Esophagus squamous epithelium (tissue), 5 donors: ENCODE measurements around the gene FBH1. TPM values are rescaled to one million over a fixed set of nuclear protein-coding genes. Genes with fewer than 3 reads are reported as not detected.

Experiments used
- DNase-seq: peaks from one replicate; lab custom pipeline; 2025; lab: John Stamatoyannopoulos, UW
- H3K27ac ChIP-seq, 4 donors: fragments of 200-600 bp; sonication (generic); one replicate each; pipeline ENCODE4 v1.5.1; 2016 to 2019; ENCODE audit warnings: mild to moderate bottlenecking in 1 of 4
- H3K27me3 ChIP-seq, 4 donors: fragments of 200-600 bp; sonication (generic); 1 replicate in 3 of 4; 2 replicates in 1 of 4; pipeline versions ENCODE4 v1.5.1 to v1.6.0; 2017 to 2021; ENCODE audit warnings: antibody characterized with exemption in 1 of 4
- H3K36me3 ChIP-seq, 3 donors: fragments of 200-600 bp; sonication (generic); one replicate each; pipeline ENCODE4 v1.5.1; 2016 to 2019
- H3K4me1 ChIP-seq, 3 donors: fragments of 200-600 bp; sonication (generic); one replicate each; pipeline ENCODE4 v1.5.1; 2017 to 2019
- H3K4me3 ChIP-seq, 4 donors: fragments of 200-600 bp; sonication (generic); 1 replicate in 3 of 4; 2 replicates in 1 of 4; pipeline ENCODE4 v1.5.1; 2016 to 2019; ENCODE audit warnings: mild to moderate bottlenecking in 2 of 4, moderate library complexity in 1 of 4
- H3K9me3 ChIP-seq, 3 donors: fragments of 200-600 bp; sonication (generic); one replicate each; pipeline ENCODE4 v1.5.1; 2016 to 2019
- POLR2A ChIP-seq, 4 donors: fragments of 450-650 bp; IDR thresholded peaks; one replicate each; pipeline ENCODE4 v1.6.1; 2017; ENCODE audit warnings: antibody characterized with exemption in 4 of 4, mild to moderate bottlenecking in 4 of 4, moderate library complexity in 3 of 4
- WGBS, 2 donors: methylation state at CpG; one replicate each; pipeline ENCODE4 v1.1.5; 2018; 5-methylcytosine and 5-hydroxymethylcytosine counted together
- intact Hi-C: fragments of 100-400 bp; cut with DNase I; formaldehyde crosslinking; loops from one replicate; pipeline ENCODE4 v1.15.0; 2022
- total RNA-seq, 4 donors: library from RNA; depleted of rRNA; stranded (reverse); fragments of >200 nt; gene quantifications; one replicate each; pipeline ENCODE4 v1.1.0, GENCODE V29; 2016
- TF ChIP-seq, protein P1 (sequence below), 6 experiments: fragments of 450-650 bp in 4 of 6; fragments of 200-600 bp in 2 of 6; sonication (generic) in 2 of 6; IDR thresholded peaks; one replicate each; pipeline ENCODE4 v1.5.1; 2016 to 2019; ENCODE audit warnings: antibody characterized with exemption in 6 of 6, mild to moderate bottlenecking in 4 of 6, moderate library complexity in 4 of 6
- donor health status: DM: yes; HTN: yes; CAD: no.

The FBH1 gene
- total RNA-seq, 4 donors from 2014 or later: 48.5 to 93.8 (median 54.1) TPM

DNA sequence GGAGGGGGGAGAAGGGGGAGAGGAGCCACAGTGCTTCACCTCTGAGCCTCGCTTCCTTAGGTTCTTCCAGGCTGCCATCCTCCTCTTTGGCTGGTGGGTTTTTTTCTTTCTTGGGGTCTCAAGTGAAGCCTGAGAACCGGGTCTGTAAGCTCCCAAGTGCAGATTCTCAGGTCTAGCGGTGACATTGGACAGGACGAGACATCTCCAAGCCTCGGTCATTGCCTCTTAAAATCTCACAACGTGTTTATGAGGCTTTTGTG is 88.1 kb downstream of the FBH1 start:
- TF ChIP-seq POLR2A (IDR thresholded peaks at IDR 0.05): no peak
- TF ChIP-seq, protein P1, sequence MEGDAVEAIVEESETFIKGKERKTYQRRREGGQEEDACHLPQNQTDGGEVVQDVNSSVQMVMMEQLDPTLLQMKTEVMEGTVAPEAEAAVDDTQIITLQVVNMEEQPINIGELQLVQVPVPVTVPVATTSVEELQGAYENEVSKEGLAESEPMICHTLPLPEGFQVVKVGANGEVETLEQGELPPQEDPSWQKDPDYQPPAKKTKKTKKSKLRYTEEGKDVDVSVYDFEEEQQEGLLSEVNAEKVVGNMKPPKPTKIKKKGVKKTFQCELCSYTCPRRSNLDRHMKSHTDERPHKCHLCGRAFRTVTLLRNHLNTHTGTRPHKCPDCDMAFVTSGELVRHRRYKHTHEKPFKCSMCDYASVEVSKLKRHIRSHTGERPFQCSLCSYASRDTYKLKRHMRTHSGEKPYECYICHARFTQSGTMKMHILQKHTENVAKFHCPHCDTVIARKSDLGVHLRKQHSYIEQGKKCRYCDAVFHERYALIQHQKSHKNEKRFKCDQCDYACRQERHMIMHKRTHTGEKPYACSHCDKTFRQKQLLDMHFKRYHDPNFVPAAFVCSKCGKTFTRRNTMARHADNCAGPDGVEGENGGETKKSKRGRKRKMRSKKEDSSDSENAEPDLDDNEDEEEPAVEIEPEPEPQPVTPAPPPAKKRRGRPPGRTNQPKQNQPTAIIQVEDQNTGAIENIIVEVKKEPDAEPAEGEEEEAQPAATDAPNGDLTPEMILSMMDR (IDR thresholded peaks at IDR 0.05): no peak
- Histone ChIP-seq H3K9me3 (no peaks in the 10 kb centered on the region), H3K36me3 (no peaks in the 10 kb centered on the region), H3K27me3 (no peaks in the 10 kb centered on the region), H3K4me3 (peak overlapping the region; percentile 83 to 95 (median 89)), H3K4me1 (peaks cover 0 to 40% (median 18%) of the 10 kb centered on the region in 3 donors), H3K27ac (peak overlapping the region; percentile 93 to 98 (median 96))
- intact Hi-C loops: no loop called here
- 22 to 25% methylated on average over 6 of the region's 6 CpGs for whole genome bisulfite sequencing, 2 donors
- no peak for DNase-seq

DNA sequence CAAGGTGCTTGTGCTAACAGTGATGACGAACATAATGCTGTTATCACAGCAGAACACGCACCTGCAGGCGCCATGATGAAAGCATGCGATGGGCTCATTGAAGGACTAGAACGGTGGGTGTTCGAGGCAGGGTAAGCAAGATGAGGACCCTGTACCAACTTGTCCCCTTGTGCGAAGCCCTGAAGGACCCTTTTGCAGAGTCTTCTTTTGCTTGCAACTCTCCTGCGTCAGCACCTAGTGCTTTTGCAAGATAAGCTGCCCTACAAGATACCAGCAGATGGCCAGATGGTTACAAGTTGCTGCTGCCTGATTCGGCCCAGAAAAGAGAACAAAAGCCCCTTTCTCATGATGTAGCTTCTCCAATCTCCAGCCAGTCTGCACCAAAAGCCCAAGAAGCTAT is 91.5 kb downstream of the FBH1 start:
- WGBS, 2 donors: 90 to 98% methylated on average over 9 of the region's 9 CpGs
- Histone ChIP-seq H3K27ac (no peak overlapping the region), H3K9me3 (no peaks in the 10 kb centered on the region), H3K36me3 (no peaks in the 10 kb centered on the region), H3K27me3 (no peaks in the 10 kb centered on the region), H3K4me3 (no peak overlapping the region), H3K4me1 (peaks cover 0 to 12% (median 0%) of the 10 kb centered on the region in 3 donors)
- DNase-seq: no peak
- intact Hi-C loops: no loop called here
- TF ChIP-seq POLR2A (IDR thresholded peaks at IDR 0.05): no peak

DNA sequence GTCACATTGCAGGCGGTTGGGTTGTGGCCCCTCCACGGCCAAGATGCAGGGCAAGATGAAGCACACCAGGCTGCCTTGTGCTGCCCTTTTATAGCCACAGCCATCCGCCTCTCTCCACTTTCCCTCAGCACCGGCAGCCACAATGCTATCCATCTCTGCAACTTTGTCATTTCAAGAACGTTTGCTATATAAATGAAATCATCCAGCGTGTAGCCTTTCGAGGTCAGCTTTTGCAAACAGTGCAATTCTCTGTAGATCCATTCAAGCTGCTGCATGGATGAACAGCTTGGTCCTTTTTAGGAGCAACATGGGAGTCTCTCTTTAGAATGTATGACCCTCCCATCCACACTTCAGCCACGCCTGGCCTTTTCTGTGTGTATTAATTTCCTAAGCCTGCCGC is 93.7 kb downstream of the FBH1 start:
- Histone ChIP-seq H3K9me3 (no peaks in the 10 kb centered on the region), H3K4me3 (no peak overlapping the region), H3K36me3 (no peaks in the 10 kb centered on the region), H3K27me3 (no peaks in the 10 kb centered on the region), H3K27ac (peak overlapping the region in 3 of 4 donors; percentile 54 to 67 (median 63)), H3K4me1 (peaks cover 0 to 6% (median 5%) of the 10 kb centered on the region in 3 donors)
- intact Hi-C loops: no loop called here
- DNase-seq: no peak
- WGBS, 2 donors: 72% methylated on average over 9 of the region's 9 CpGs
- TF ChIP-seq, protein P1 (IDR thresholded peaks at IDR 0.05): no peak
- no peak for TF ChIP-seq POLR2A (IDR thresholded peaks at IDR 0.05)

DNA sequence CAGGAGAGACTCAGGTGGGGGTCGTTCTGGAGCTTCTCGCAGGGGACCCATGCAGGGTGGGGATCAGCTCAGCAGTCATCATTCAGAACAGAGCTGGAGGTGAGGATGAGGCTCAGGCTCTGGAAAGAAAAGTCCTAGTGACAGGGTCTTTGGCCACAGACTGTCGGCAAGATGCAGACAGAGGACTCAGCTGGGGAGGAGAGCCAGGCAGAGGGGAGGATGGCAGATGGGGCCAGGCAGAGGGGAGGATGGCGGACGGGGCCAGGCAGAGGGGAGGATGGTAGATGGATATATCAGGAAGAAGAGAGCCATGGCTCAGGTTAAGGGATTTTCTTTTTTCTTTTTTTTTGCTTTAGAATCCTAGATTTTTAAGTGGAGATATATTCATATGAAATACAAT is 95.0 kb downstream of the FBH1 start:
- intact Hi-C loops: no loop called here
- no peak for DNase-seq
- Histone ChIP-seq H3K27me3 (no peaks in the 10 kb centered on the region), H3K27ac (peak overlapping the region in 3 of 4 donors; percentile 8 to 67 (median 63)), H3K36me3 (no peaks in the 10 kb centered on the region), H3K4me3 (no peak overlapping the region), H3K9me3 (no peaks in the 10 kb centered on the region), H3K4me1 (peaks cover 0 to 6% (median 5%) of the 10 kb centered on the region in 3 donors)
- 85 to 90% methylated on average over 4 to 5 of the region's 5 CpGs for WGBS, 2 donors
- TF ChIP-seq, protein P1 (IDR thresholded peaks at IDR 0.05): no peak
- no peak for TF ChIP-seq POLR2A (IDR thresholded peaks at IDR 0.05)

Other genes starting within 250 kb of the FBH1 start
- 10 to 100 TPM in 3 of 4 donors, 1 to 10 TPM in 1; 9.6 to 29.0 (median 15.7) TPM for gene ASB13, start 223.6 kb upstream of the FBH1 start, total RNA-seq
- gene TASOR2, start 205.4 kb upstream of the FBH1 start, total RNA-seq: 10 to 100 TPM; 18.0 to 86.8 (median 41.4) TPM
- gene GDI2, start 76.8 kb upstream of the FBH1 start, total RNA-seq: 100 to 1,000 TPM; 153 to 299 (median 257) TPM
- gene ANKRD16, start 350 bp upstream of the FBH1 start, total RNA-seq: 10 to 100 TPM in 1 of 4 donors, 1 to 10 TPM in 3; 2.8 to 10.9 (median 5.1) TPM
- gene IL15RA, start 87.3 kb downstream of the FBH1 start, total RNA-seq: 10 to 100 TPM in 2 of 4 donors, 1 to 10 TPM in 2; 7.1 to 15.6 (median 11.0) TPM
- 1 to 10 TPM in 2 of 4 donors, under 1 TPM in 1, not detected in 1; 0.70 to 3.8 (median 3.0) TPM for gene IL2RA, start 172.1 kb downstream of the FBH1 start, total RNA-seq
- 10 to 100 TPM; 35.7 to 61.8 (median 39.4) TPM for gene RBM17, start 198.8 kb downstream of the FBH1 start, total RNA-seq